GM21447 (cell line): ENCODE measurements around the gene CRHR2.
A peak's percentile ranks its signal among the peaks of the same experiment; 100 is the strongest.
"Not testable (repeated sequence)": the region's sequence is repeated elsewhere in the genome, so short reads cannot be mapped to it uniquely, and the experiment has no call there.

Experiments used
- ATAC-seq: cut with Tn5 transposase; IDR thresholded peaks from one replicate; pipeline ENCODE4 v1.9.1; 2021; ENCODE audit not compliant: unreplicated experiment

The CRHR2 gene

DNA sequence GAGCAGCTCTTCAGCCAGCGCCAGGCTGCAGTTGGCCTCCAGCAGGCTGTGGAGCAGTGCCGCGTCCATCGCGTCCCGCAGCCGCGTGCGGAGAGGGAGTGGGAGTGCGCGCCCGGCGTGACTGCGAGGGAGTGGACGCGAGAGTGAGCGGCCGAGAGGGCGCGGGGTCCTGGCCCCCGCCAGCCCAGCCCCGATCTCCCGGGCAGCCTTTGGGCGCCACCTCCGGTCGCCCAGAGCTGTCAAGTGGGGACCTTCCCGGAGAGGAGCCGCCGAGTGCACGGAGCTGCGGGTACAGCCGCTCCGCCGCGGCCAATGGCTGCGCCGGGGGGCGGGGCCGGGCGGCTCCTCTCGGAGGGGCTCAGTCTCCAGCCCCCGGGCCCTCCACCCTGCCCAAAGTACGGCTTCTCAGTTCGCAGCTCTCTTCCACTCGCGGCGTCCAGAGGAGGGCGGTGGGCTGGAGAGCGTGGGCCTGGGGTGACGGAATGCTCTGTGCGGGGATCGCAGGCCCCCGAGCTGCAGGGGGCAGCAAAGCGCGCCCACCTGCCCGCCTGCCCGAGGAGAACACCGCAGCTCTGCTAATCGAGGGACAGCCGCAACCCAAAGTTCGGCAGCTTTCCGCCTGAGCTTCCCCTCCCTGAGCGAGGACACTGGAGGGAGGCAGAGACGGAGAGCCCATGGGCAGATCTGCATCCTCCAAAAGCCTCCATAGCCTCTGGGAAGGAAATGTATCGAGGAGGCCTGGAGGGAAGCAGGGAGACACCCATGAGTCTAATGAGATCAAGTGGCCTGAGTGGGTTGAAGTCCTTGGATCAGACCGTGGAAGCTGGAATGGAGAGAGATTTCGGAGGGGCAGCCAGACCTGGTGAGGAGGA, at the start of gene CRHR2:
Gene CRHR2 (minus strand): TSS at position 245 of the 872 bp plus-strand sequence. CDS start 176 bp downstream, at position 69.
- no peak for ATAC-seq

DNA sequence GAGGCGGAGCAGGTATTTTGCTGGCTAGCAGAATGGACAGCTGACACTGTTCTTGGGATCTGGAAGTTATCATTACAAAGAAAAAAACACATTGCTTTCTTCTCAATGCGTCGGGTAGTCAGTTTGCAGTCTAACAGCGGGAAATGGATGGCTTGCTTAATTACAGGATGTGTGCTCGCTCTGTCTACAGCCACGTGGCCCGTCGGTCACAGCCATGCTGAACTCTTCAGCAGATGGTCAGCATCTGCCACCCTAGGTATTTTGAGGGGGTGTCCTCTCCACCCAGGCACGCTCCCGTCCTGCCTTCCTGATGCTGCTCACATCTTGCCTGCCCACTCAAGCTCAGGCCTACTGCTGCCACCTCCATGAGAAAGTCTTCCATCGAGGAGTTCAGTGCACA, 49.3 kb upstream of the CRHR2 start:
- no peak for ATAC-seq

DNA sequence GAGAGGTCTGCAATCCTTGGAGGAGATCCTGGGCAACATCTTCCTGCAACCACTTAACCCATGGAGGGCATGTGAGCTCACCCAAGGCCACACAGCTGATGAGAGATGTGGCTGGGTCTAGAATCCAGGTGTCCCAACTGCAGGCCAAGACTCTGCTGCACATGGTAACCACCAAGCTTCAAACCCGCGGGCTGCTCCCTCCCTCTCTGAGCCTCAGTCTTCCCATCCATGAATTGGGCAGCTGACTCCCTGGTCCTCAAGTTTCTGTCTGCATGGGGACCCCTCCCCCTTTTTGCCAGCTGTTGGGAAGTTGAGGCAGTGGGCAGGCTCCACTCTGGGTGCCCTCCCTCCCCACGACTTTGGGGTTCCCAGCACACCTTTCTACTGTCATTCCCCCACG, 48.7 kb upstream of the CRHR2 start:
- no peak for ATAC-seq

DNA sequence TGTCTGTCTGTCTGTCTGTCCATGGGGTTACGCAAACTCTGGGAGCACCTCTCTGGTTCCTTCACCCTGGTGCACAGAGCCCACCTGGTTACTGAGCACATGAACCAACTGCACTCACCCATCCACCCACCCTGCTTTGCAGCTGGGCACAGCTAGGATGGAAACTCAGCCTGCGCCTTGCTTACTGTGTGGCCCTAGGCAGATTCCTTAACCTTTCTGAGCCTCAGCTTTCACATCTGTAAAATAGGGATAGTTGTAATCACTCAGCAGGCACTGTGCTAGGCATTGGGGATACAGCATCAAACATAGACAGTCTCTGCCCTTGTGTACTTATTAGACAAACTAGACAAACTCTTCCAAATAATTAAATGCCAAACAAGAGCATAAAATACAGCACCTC, 47.8 kb upstream of the CRHR2 start:
- no peak for ATAC-seq

DNA sequence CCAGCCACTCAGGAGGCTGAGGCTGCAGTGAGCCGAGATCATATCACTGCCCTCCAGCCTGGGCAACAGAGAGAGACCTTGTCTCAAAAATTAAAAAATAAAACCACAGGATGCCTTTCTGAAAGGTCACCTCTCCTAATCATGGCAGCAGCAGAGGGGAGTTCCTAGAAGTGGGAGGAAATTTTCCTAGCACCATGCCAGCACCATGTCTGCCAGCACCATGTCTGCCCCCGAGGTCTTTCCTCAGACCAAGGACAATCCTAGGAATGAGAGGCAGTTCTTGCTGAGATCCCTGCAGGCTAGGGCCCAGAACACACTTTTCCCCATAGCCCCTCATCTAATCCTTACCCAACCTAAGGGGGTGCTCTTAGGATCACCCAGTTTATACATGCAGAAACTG, 47.4 kb upstream of the CRHR2 start:
- no peak for ATAC-seq

DNA sequence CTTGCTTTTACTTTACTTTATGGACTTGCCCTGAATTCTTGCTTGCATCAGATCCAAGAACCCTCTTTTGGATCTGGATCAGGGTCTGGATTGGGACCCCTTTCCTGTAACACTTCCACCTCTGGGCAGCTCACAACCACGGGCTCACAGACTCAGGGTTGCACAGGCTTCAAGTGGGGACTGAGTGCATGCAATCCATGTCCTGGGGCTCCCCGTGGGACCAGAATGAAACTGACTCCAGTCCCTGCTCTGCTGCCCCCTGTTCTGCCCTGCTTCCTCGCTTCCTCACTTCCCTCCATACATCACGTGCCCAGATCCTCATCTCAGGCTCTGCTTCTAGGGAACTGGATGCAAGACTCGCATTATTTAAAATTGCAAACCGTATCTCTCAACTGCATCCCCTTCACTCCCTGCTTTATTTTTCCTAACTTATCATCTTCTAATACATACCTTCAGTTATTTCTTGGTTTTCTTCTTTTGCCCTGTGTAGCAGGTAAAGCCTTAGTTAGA, 46.4 kb upstream of the CRHR2 start:
- no peak for ATAC-seq

DNA sequence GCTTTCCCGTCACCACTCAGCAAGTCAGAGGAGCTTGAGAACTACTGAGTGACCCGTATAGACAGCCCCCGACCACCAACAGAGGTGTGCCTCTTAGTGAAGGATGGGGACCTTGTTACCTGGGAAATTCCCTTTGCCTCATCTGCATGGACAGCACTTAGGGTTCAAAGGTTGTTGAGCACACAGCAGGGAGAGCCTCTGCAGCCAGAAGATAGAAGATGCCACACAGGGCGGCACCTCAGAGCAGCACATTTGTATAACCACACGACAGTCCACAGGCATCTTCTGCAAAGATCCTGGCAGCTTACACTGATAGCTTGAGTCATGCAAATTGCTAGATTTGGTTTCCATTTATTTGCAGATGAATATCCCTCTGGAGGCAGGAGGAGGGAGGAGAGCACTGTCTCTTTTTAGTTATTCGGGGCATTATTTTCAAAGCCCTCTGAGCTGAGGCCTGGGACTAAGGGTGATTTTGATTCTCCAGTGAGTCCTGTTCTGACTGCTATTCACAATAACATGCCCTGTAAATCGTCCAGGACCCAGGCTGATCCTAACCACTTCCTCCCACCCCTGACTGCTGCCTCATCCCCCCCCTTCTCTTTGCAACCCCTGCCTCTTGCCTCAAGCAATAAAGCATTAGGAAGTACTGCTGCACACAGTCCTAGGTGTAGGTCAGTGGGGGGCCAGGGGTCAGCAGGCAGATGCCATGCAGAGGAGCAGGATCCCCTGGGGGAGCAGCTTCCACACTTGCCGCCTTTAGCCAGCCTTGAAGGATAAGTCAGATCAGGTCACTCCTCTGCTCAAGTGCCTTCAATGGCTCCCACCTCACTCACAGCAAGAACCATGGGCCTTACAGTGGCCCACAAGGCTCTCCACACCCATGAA, 45.0 kb upstream of the CRHR2 start:
- ATAC-seq = peak; percentile 57

DNA sequence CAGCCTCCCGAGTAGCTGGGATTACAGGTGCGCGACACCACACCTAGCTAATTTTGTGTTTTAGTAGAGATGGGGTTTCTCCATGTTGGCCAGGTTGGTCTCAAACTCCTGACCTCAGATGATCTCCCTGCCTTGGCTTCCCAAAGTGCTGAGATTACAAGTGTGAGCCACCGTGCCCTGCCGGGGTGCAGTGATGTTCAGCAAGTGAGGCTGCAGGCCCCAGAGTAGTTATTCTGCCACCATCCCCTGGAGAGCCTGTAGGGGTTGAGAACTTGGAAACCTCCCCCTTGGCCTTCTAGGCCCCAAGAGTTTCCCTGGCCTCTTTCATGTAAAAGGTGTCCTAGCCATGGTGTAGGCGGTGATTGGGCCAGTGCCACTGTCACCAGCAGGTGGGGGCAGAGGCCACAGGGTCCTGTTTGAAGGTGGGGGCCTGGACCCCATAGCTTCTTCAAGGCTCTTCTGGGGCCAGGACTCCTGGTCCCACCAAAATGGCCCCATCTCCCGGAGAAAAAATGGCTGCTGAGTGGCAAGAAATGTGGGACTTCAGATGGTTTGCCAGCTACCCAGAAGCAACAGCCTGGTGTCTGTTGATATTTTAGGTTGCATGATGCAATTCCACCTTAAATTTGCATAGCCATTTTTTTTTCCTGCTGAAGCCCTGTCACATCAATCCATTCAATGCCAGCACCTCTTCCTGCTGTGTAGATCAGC, 44.2 kb upstream of the CRHR2 start:
- ATAC-seq = no peak

DNA sequence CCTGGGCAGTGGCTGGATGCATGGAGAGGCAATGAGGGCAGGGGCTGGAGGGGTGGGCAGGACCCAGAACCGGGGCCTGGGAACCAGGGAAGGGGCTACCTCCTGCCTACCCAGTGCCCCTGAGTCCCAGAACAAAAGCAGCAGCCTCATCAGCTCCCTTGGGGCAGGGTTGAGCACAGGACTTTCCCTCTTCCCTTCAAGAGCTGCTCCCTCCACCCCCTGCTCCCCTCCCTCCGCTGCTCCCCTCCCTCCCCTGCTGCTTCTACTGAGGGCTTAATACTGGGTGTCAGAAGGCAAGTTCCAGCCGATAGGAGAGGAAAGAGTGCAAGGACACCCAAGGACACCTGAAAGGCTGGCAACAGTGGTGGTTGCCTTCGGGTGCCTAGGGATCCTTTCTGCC, 41.5 kb upstream of the CRHR2 start:
- no peak for ATAC-seq

DNA sequence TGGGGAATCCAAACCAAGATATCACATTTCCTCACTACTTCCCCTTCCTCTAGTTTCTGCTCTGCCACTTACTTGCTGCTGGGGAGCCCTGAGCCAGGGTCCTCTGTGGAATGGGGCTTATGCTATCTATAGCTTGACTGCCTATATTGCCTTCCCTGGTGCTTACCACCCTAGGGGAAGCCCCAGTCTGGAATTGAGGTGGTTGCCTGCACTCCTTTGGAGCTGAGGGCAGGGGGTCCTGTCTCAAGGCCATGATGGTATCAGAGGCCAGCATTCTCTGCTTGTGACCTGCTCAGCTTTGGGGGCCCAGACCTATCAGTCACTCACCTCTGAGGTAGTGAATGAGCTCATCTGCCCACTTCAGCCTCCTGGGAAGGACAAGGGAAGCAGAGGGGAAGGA, 40.4 kb upstream of the CRHR2 start:
- no peak for ATAC-seq

DNA sequence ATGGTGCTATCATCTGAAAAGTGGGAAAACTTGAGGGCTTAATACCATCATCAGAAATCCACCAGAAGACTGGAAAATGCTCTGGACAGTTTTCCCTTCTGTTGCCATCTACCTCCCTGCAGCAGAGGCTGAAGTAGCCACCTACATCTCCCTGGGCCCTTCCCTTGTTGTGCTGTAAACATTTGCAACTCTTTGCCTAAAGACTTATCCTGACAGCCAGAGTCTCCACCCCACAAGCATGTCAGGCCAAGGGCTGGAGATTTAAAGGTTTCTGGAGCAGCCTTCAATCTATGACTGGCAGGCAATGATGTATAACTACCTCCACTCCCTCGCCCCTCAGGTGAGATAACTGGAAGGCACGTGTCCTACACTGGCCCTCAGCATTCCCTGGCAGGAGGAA, 39.9 kb upstream of the CRHR2 start:
- ATAC-seq = no peak

DNA sequence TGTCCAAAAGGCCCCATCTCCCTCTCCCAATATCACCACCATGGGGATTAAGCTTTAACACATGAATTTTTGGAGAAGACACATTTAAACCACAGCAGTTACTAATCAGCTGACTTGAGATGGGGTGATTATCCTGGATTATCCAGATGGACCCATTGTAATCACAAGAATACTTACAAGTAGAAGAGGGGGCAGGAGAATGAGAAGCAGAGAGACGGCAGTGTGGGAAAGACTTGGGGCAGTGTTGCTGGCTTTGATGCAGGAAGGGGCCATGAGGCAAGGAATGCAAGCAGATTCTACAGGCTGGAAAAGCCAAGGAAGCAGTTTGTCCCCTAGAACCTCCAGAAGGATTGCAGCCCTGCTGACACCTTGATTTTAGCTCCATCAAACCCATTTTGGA, 39.0 kb upstream of the CRHR2 start:
- ATAC-seq = no peak

DNA sequence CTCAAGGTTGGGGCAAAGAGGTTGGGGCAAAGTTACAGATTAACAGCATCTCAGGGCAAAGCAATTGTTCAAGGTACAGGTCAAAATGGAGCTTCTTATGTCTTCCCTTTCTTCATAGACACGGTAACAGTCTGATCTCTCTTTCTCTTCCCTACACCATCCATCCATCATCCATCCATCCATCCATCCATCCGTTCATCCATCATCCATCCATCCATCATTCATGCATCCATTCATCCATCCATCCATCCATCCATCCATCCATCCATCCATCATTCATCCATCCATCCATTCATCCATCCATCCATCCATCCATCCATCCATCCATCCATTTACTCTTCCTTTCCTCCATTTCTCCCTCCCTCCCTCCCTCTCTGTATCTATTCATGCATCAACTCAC, 37.2 kb upstream of the CRHR2 start:
- ATAC-seq = not testable (repeated sequence)

DNA sequence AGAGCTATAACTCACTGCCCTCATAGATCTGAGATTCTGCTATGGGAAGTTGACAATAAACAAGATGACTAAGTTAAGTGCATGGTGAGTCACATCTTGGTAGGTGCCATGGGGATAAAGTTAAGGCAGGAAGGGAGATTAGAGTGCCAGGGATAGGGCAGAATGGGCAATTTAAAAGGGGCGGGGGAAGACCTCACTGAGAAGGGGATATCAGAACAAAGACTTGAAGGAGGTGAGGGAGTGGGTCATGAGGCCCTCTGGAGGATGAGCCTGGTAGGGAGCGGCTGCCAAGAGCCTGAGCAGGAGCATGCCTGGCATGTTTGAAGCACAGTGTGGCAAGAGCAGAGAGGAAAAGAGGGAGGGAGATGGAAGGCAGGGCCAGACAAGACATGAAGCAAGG, 34.9 kb upstream of the CRHR2 start:
- ATAC-seq = no peak

DNA sequence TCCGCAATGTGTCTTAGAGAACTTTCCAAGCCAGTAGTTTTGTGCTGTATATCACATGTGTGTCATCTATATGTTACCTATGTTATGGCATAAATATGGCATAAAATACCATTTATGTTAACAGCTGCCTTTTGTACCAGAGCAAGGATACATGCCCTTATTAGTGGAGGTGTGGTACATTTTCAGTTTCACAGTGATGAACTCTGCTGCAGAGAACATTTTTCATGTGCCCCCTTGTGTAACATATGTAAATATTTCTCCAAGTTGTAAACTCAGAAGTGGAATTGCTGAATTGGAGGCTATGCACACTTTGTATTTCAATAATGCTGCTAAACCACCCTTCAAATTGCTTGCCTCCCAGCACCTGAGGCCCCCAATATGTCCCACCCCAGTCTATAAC, 31.9 kb upstream of the CRHR2 start:
- no peak for ATAC-seq

DNA sequence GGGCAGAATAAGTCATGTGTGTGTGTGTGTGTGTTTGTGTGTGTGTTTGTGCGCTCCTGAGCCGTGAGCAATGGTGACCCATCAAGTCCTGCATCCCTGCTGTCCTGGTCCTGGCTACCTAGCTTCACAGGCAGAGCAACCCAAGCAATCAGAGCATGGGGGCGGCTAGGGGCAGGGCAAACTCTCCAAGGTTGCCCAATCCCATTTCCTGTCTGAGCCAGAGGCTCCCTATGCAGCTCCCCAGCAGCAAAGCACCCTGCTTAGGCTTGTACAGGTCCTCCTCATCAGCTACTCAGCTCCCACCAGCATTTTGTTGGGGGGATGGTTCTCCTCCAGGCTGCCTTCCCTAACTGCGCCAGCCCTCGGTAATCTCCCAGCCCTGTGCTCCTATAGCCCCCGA, 31.1 kb upstream of the CRHR2 start:
- ATAC-seq = no peak

DNA sequence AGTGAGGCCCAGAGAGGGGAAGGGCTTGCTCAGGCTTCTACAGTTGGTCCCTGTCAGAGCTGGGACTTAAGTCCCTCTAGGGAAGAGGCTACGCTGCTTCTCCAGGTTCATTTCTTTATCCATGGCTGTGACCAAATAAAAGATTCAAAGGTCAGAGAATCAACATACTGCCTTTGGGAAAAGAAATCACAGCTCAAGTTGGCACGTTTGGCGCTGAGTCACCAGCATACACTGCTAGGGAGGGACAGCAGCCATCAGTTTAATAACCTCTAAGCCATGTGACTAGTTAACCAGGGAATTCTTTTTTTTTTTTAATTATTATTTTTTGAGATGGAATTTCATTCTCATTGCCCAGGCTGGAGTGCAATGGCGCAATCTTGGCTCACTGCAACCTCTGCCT, 28.4 kb upstream of the CRHR2 start:
- ATAC-seq = no peak

DNA sequence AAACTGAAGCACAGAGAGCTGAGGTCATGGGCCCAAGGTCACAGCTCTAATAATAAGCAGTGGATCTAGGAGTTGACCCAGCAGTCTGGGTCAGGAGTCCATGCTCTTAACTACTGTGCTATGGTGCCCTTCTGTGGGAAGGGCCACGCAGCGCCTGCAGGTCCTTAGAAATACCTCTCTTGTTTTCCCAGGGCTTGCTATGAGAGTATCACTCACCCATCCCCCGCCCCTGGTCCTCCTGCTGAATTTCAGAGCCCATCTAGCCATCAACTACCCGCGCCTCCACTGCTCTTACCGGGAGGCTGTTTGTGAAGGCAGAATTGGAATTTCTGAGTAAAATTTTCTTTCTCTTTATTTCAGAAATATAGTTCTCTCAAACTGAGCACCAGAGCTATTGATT, 27.3 kb upstream of the CRHR2 start:
- no peak for ATAC-seq

DNA sequence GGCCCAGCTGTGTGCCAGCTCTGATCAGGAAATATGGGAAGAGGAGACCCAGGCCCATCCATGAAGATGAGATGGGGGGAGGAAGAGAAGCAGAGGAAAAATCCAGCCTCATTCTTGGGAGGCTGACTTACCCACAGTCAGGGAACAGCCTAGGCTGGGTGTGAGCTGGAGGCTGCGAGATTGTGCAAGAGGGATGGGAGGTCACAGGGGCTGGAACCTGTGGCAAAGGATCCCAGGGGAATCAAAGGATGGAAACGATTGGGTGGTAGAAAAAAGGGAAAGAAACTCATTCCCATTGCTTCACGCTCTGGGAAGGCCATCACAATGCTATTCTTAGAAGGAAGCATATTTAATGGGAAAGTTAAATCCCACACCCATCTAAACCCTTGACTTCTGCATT, 26.7 kb upstream of the CRHR2 start:
- ATAC-seq = no peak

DNA sequence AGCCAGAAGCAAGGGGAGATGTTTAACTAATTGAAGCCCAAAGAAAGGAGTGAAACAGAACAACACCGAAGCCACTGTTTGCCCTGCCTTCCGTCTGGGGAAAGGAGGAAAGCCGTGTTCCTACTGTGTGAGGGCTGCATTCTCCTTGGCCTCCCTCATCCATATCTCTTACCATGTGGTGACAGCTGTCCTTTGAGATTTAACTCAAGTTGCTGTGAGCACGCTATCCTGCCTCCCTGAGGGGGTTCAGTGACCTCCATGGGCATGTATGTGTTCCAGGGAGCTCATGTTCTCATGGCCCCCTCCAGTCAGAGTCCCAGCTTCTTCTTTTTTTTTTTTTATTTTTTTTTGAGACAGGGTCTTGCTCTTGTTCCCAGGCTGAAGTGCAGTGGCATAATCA, 26.2 kb upstream of the CRHR2 start:
- no peak for ATAC-seq
